ENCODE results near the gene APC. TPM values are rescaled to one million over a fixed set of nuclear protein-coding genes. Genes with fewer than 3 reads are reported as not detected.

The APC gene
- 10 to 100 TPM; 36.0 to 36.8 TPM for total RNA-seq

GRCh38 chr5:112737463-112738190, at the start of gene APC:
Gene APC, plus strand, starts transcription at chr5:112737885. Its CDS starts 17,006 bp downstream, at chr5:112754891.
- intact Hi-C loops (cut with DNase I): no loop called here
- TF ChIP-seq CTCF (IDR thresholded peaks at IDR 0.05): no peak
- H3K9ac ChIP-seq (ENCODE audit: low read depth in 2 of 2, low read length in 2 of 2): peak within 1 kb of the TSS; percentile 41 to 59

GRCh38 chr5:112689155-112689909, 48.4 kb upstream of the APC start:
- intact Hi-C loops (cut with DNase I): no loop called here
- no peak for TF ChIP-seq CTCF (IDR thresholded peaks at IDR 0.05)
- Histone ChIP-seq H3K4me1 (no peaks in the 10 kb centered on the region), H3K27ac (no peak overlapping the region), H3K4me3 (no peak overlapping the region), H3K27me3 (no peaks in the 10 kb centered on the region), H3K9ac (ENCODE audit: low read depth in 2 of 2, low read length in 2 of 2) (no peak overlapping the region), H3K36me3 (no peaks in the 10 kb centered on the region), H3K9me3 (no peaks in the 10 kb centered on the region)
- no peak for DNase-seq

More at GRCh38 chr5:112737463-112738190, at the start of gene APC:
- H3K4me3 ChIP-seq: peak within 1 kb of the TSS; percentile 48
- no peaks in the 10 kb centered on the region for H3K27me3 ChIP-seq
- H3K27ac ChIP-seq: peak within 1 kb of the TSS; percentile 38
- H3K9me3 ChIP-seq: no peaks in the 10 kb centered on the region
- no peaks in the 10 kb centered on the region for H3K36me3 ChIP-seq
- DNase-seq: peak; percentile 91
- H3K4me1 ChIP-seq: peaks cover 2% of the 10 kb centered on the region

GRCh38 chr5:112690605-112691338, 46.9 kb upstream of the APC start:
- Histone ChIP-seq H3K4me1 (no peaks in the 10 kb centered on the region), H3K36me3 (no peaks in the 10 kb centered on the region), H3K9me3 (no peaks in the 10 kb centered on the region), H3K27ac (no peak overlapping the region), H3K9ac (ENCODE audit: low read depth in 2 of 2, low read length in 2 of 2) (no peak overlapping the region), H3K27me3 (no peaks in the 10 kb centered on the region), H3K4me3 (no peak overlapping the region)
- intact Hi-C loops (cut with DNase I): loop anchor here (5.0 kb wide), 1 partner anchor 67 kb away; no protein-coding TSS in a partner anchor
- no peak for TF ChIP-seq CTCF (IDR thresholded peaks at IDR 0.05)
- DNase-seq: no peak

- DNase-seq: no peak
- no peak overlapping the region for H3K27ac ChIP-seq
- H3K4me1 ChIP-seq: no peaks in the 10 kb centered on the region
- no peaks in the 10 kb centered on the region for H3K36me3 ChIP-seq
- no peak overlapping the region for H3K4me3 ChIP-seq
- H3K27me3 ChIP-seq: no peaks in the 10 kb centered on the region
- intact Hi-C loops (cut with DNase I): loop anchor here (5.0 kb wide), 1 partner anchor 66 kb away; no protein-coding TSS in a partner anchor
- no peaks in the 10 kb centered on the region for H3K9me3 ChIP-seq
- H3K9ac ChIP-seq (ENCODE audit: low read depth in 2 of 2, low read length in 2 of 2): no peak overlapping the region
- TF ChIP-seq CTCF (IDR thresholded peaks at IDR 0.05): no peak
Observed at GRCh38 chr5:112691339-112691680, 46.4 kb upstream of the APC start.

GRCh38 chr5:112691758-112692157, 45.9 kb upstream of the APC start:
- intact Hi-C loops (cut with DNase I): loop anchor here (5.0 kb wide), 1 partner anchor 66 kb away; no protein-coding TSS in a partner anchor
- H3K4me3 ChIP-seq: no peak overlapping the region
- H3K9me3 ChIP-seq: no peaks in the 10 kb centered on the region
- TF ChIP-seq CTCF (IDR thresholded peaks at IDR 0.05): peak; percentile 19
- H3K4me1 ChIP-seq: no peaks in the 10 kb centered on the region
- no peak overlapping the region for H3K27ac ChIP-seq
- peak; percentile 44 for DNase-seq
- H3K9ac ChIP-seq (ENCODE audit: low read depth in 2 of 2, low read length in 2 of 2): no peak overlapping the region
- H3K27me3 ChIP-seq: no peaks in the 10 kb centered on the region
- H3K36me3 ChIP-seq: no peaks in the 10 kb centered on the region

Data from colonic mucosa (tissue), 4 donors.